HepG2 (cell line): Measurements from ENCODE around the gene RABEP2. TPM values are rescaled to one million over a fixed set of nuclear protein-coding genes. Genes with fewer than 3 reads are reported as not detected.

Experiments used
- ATAC-seq: fragments of 200-7000 bp; cut with Tn5 transposase; 3 replicates; pipeline ENCODE4 v1.9.1; 2020; ENCODE audit warnings: mild to moderate bottlenecking, moderate library complexity
- BruUV-seq: library from RNA; stranded (reverse); fragments of 400-500 nt; replicated peaks from 2 replicates; lab custom pipeline; 2021; lab: Mats Ljungman, UMichigan
- CTCF ChIA-PET: fragments of 300-600 bp; formaldehyde crosslinking; extraction: SDS; loops from one replicate; lab custom pipeline; 2021; ENCODE audit warnings: low total read pairs, inconsistent platforms, low intra/inter-chr PET ratio; lab: Yijun Ruan, JAX
- POLR2A ChIA-PET: fragments of 350-600 bp; sonication (Branson Sonifier 250); formaldehyde crosslinking; loops from one replicate; lab custom pipeline; 2020; ENCODE audit warnings: antibody characterized with exemption, inconsistent platforms; lab: Yijun Ruan, JAX
- DNase-seq: peaks from one replicate; pipeline ENCODE4 v3.0.0-alpha.2; 2015; ENCODE audit warnings: low spot score
- FAIRE-seq: peaks from 3 replicates; lab custom pipeline; 2011; peaks lifted over from hg19 to GRCh38; lab: Jason Lieb, UNC
- H2AFZ ChIP-seq: one replicate; pipeline ENCODE4 v1.6.1; 2011; ENCODE audit warnings: low read length, inconsistent platforms
- H3K27ac ChIP-seq: fragments of 300-600 bp; 3 replicates; pipeline ENCODE4 v1.8.0; 2011; ENCODE audit warnings: mixed run types, mild to moderate bottlenecking, mixed read lengths, low read length, inconsistent platforms; ENCODE audit not compliant: insufficient read depth; ENCODE audit errors: extremely low read length
- H3K27me3 ChIP-seq, 2 experiments: fragments of 200-600 bp in 1 of 2; 2 replicates in 1 of 2; 3 replicates in 1 of 2; pipeline versions ENCODE4 v1.6.0 to v1.8.0; 2011; ENCODE audit warnings: low read length in 2 of 2, mild to moderate bottlenecking in 2 of 2, moderate library complexity in 2 of 2, inconsistent platforms in 1 of 2; ENCODE audit not compliant: insufficient read depth in 2 of 2, control insufficient read depth in 1 of 2
- H3K36me3 ChIP-seq, 2 experiments: fragments of 200-600 bp in 1 of 2; replicated peaks in 1 of 2; 2 replicates in 1 of 2; 3 replicates in 1 of 2; pipeline versions ENCODE4 v1.5.1 to v1.8.0; 2011; ENCODE audit warnings: low read length in 2 of 2, inconsistent platforms in 1 of 2; ENCODE audit not compliant: insufficient read depth in 2 of 2, control insufficient read depth in 1 of 2
- H3K4me1 ChIP-seq: 2 replicates; pipeline ENCODE4 v1.5.1; 2012; ENCODE audit warnings: low read length, inconsistent platforms; ENCODE audit not compliant: insufficient read depth
- H3K4me2 ChIP-seq: 2 replicates; pipeline ENCODE4 v1.6.0; 2011; ENCODE audit warnings: low read depth, low read length, inconsistent platforms
- H3K4me3 ChIP-seq, 3 experiments: fragments of 200-600 bp in 1 of 3; sonication (generic), shearing (Covaris generic) in 1 of 3; replicated peaks in 1 of 3; 2 replicates each; pipeline ENCODE4 v1.5.1; 2011 to 2016; ENCODE audit warnings: low read length in 3 of 3, inconsistent platforms in 2 of 3, low read depth in 2 of 3, mild to moderate bottlenecking in 2 of 3, control low read depth in 1 of 3, mixed read lengths in 1 of 3; ENCODE audit not compliant: insufficient read depth in 1 of 3
- H3K79me2 ChIP-seq: one replicate; pipeline ENCODE4 v1.6.1; 2011; ENCODE audit warnings: low read length, inconsistent platforms; ENCODE audit not compliant: insufficient read depth
- H3K9ac ChIP-seq: 2 replicates; pipeline ENCODE4 v1.6.0; 2011; ENCODE audit warnings: mild to moderate bottlenecking, low read depth, low read length, inconsistent platforms; ENCODE audit not compliant: insufficient read depth
- H3K9me3 ChIP-seq: 2 replicates; pipeline ENCODE4 v1.5.1; 2012; ENCODE audit warnings: mild to moderate bottlenecking, low read length
- H4K20me1 ChIP-seq: 2 replicates; pipeline ENCODE4 v1.6.0; 2011; ENCODE audit warnings: inconsistent platforms, mild to moderate bottlenecking, low read length, moderate library complexity; ENCODE audit not compliant: insufficient read depth
- BCL3 ChIP-seq: sonication (generic); formaldehyde crosslinking; IDR thresholded peaks from 2 replicates; pipeline ENCODE4 v1.5.1; 2020; ENCODE audit warnings: mild to moderate bottlenecking, missing genetic modification reagents, moderate library complexity
- GLI4 ChIP-seq: sonication (generic); formaldehyde crosslinking; IDR thresholded peaks from 2 replicates; pipeline ENCODE4 v1.5.1; 2020; ENCODE audit warnings: missing genetic modification reagents, mild to moderate bottlenecking, moderate library complexity, borderline replicate concordance
- HNF4G ChIP-seq, 2 experiments: sonication (generic) in 1 of 2; formaldehyde crosslinking in 1 of 2; IDR thresholded peaks; 2 replicates each; pipeline versions ENCODE4 v1.4.0 to v1.6.1; 2011 to 2020; ENCODE audit warnings: borderline replicate concordance in 2 of 2, low read depth in 2 of 2, mild to moderate bottlenecking in 2 of 2, low read length in 1 of 2, missing genetic modification reagents in 1 of 2, moderate library complexity in 1 of 2
- NR2C2 ChIP-seq: sonication (generic); formaldehyde crosslinking; IDR thresholded peaks from 2 replicates; pipeline ENCODE4 v1.4.0; 2020; ENCODE audit warnings: missing genetic modification reagents, mild to moderate bottlenecking, moderate library complexity, borderline replicate concordance
- NR2F2 ChIP-seq: IDR thresholded peaks from 2 replicates; pipeline ENCODE4 v1.6.1; 2012; ENCODE audit warnings: low read depth, inconsistent platforms, borderline replicate concordance
- ZFAT ChIP-seq: sonication (generic); formaldehyde crosslinking; conservative IDR thresholded peaks from 2 replicates; pipeline ENCODE4 v1.8.1; 2023; ENCODE audit warnings: missing genetic modification reagents, inconsistent platforms
- ZNF646 ChIP-seq: sonication (generic); formaldehyde crosslinking; IDR thresholded peaks from 2 replicates; pipeline ENCODE4 v1.9.0; 2021; ENCODE audit warnings: mild to moderate bottlenecking, missing genetic modification reagents
- ZNF790 ChIP-seq: sonication (generic); formaldehyde crosslinking; IDR thresholded peaks from 2 replicates; pipeline ENCODE4 v1.8.0; 2022; ENCODE audit warnings: missing genetic modification reagents, mild to moderate bottlenecking, borderline replicate concordance
- ZSCAN31 ChIP-seq: sonication (generic); formaldehyde crosslinking; IDR thresholded peaks from 2 replicates; pipeline ENCODE4 v1.5.0; 2020; ENCODE audit warnings: low read depth, mild to moderate bottlenecking, missing genetic modification reagents
- WGBS: methylation state at CpG from one replicate; pipeline ENCODE4 v1.1.6; 2017; ENCODE audit warnings: low lambda C conversion rate; 5-methylcytosine and 5-hydroxymethylcytosine counted together
- in situ Hi-C: cut with HindIII; loops from 2 replicates; pipeline ENCODE4 v1.10.0; 2017; ENCODE audit warnings: low pct_unique_long_range_greater_than_20kb; ENCODE audit not compliant: extremely low pct_ligation_motif_present
- intact Hi-C: fragments of 100-400 bp; cut with micrococcal nuclease; formaldehyde crosslinking; loops from one replicate; pipeline ENCODE4 v1.10.0; 2022; ENCODE audit not compliant: unreplicated experiment
- polyA plus RNA-seq, 8 experiments: library from polyadenylated mRNA; depleted of rRNA in 3 of 8; stranded (reverse) in 7 of 8; unstranded in 1 of 8; fragments of >200 nt; fragmentation: Illumina TruSeq in 4 of 8; extraction: Trizol in 4 of 8; gene quantifications; 2 replicates each; pipeline versions ENCODE4 v1.2.1 to v1.2.3, GENCODE V29; 2011 to 2016; ENCODE audit warnings: low read depth in 4 of 8, missing spikeins in 1 of 8, mixed read lengths in 1 of 8; ENCODE audit not compliant: insufficient read depth in 1 of 8
- total RNA-seq, 5 experiments: library from RNA; depleted of rRNA; stranded (reverse); fragments of >200 nt; fragmentation: Illumina TruSeq; extraction: Trizol; gene quantifications; 2 replicates each; pipeline ENCODE4 v1.2.3, GENCODE V29; 2016; ENCODE audit warnings: low read depth in 1 of 5
- TF ChIP-seq, protein P1 (sequence below): sonication (generic); formaldehyde crosslinking; IDR thresholded peaks from 2 replicates; pipeline ENCODE4 v1.4.0; 2020; ENCODE audit warnings: missing genetic modification reagents

The RABEP2 gene
- total and polyA plus RNA-seq, 2 of the 13 experiments (the other 11 are each of a cell fraction or from before 2014, with no cell fraction given), result 10.8 to 18.4 TPM

DNA sequence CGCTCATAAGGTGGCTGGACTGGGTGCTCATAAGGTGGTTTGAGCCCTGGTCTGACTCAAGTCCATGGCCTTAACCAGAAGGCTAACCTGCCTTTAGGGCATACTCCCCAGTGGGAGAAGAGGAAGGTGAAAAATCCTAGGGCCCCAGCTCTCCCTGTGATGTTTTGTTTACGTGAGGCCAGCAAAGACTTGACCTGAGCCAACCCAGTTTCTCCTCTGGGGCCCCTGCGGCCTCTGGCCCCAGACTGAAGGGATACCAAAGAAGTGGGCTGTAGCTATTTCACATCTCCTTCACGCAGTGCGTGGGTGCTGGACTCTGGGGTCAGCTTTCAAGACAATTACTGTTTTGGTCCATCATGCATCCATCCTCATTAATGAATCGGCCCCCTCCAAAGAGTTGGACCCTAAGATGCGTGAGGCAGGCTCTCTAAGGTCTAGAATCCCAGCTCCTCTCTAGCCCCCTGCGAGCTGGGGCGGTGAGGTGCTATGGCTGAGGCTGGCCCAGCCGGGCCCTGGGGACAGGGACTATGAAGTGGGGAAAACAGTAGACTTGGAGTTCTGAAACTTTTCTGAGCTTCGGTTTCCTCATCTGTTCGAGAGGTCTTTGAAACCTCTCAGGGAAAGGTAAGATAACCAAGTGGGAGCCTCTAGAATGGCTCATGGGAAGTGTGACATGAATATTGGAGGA, 59.9 kb downstream of the RABEP2 start (continued):
- TF ChIP-seq BCL3 (no peak), ZFAT (CRISPR knock-in tag) (no peak), HNF4G (IDR thresholded peaks at IDR 0.05; ENCODE audit: borderline replicate concordance, low read depth, low read length) (no peak), HNF4G (CRISPR knock-in tag; IDR thresholded peaks at IDR 0.05; ENCODE audit: borderline replicate concordance, low read depth) (no peak), GLI4 (CRISPR knock-in tag) (no peak)
- TF ChIP-seq, protein P1, sequence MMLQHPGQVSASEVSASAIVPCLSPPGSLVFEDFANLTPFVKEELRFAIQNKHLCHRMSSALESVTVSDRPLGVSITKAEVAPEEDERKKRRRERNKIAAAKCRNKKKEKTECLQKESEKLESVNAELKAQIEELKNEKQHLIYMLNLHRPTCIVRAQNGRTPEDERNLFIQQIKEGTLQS, result no peak

- Histone ChIP-seq H3K4me3 (peak overlapping the region; percentile 85 to 98 (median 95)), H3K9me3 (no peaks in the 10 kb centered on the region), H3K4me1 (peaks cover 36% of the 10 kb centered on the region), H4K20me1 (no peaks in the 10 kb centered on the region), H2AFZ (no peak overlapping the region), H3K4me2 (peak overlapping the region; percentile 96), H3K9ac (peak overlapping the region; percentile 100), H3K36me3 (peaks cover 12 to 18% of the 10 kb centered on the region in 2 experiments), H3K27me3 (no peaks in the 10 kb centered on the region; a peak in 1 of 5 replicates), H3K27ac (peak overlapping the region; percentile 99), H3K79me2 (peaks cover 32% of the 10 kb centered on the region)
- ATAC-seq, result peak; percentile 36
- no peak for DNase-seq
- FAIRE-seq, result no peak
- ChIA-PET CTCF (interaction anchor here (1.3 kb wide), 1 partner anchor 82 kb away, joined by 3 read pairs; no protein-coding TSS in a partner anchor), POLR2A (interaction anchor here (0.7 to 6.9 kb wide), 19 partner anchors 10 to 87 kb away, joined by 3 to 104 read pairs (median 12); partner anchors contain the start of genes ATXN2L, NFATC2IP, RABEP2 and TUFM)
- in situ Hi-C loops (no loop called here), intact Hi-C loops (loop anchor here (1.0 kb wide), 2 partner anchors 18 to 81 kb away; partner anchors contain the start of gene TUFM)
- WGBS, result under 1% methylated on average over 35 of the region's 42 CpGs
- BruUV-seq, result no TSS peak
- TF ChIP-seq ZNF646 (CRISPR knock-in tag), result peak; percentile 30; the same call in 1 of the 2 replicates
- peak; percentile 13; the same call in 1 of the 2 replicates for TF ChIP-seq ZSCAN31
- TF ChIP-seq NR2C2 (CRISPR knock-in tag), result 0 out of 2 replicates have a peak, but pooled peaks have one; percentile 11
- TF ChIP-seq NR2F2, result peak; percentile 40; the same call in 1 of the 2 replicates
- TF ChIP-seq ZNF790 (CRISPR knock-in tag), result 0 out of 2 replicates have a peak, but pooled peaks have one; percentile 9
Observed at GRCh38 chr16:28863929-28864793, 60.9 kb downstream of the RABEP2 start.
